Transverse colon (tissue), 4 donors: ENCODE results near the gene LENG1. TPM values are rescaled to one million over a fixed set of nuclear protein-coding genes. Genes with fewer than 3 reads are reported as not detected.
A peak's percentile ranks its signal among the peaks of the same experiment; 100 is the strongest.

Experiments
- DNase-seq: peaks from one replicate; pipeline ENCODE4 v3.0.0-alpha.2; 2019
- H3K27ac ChIP-seq, 4 donors: fragments of 200-600 bp; sonication (generic); 2 replicates each; pipeline ENCODE4 v1.5.1; 2016 to 2018; ENCODE audit warnings: inconsistent platforms in 4 of 4
- H3K27me3 ChIP-seq: fragments of 200-600 bp; sonication (generic); 2 replicates; pipeline ENCODE4 v1.5.1; 2017; ENCODE audit warnings: inconsistent platforms
- H3K36me3 ChIP-seq, 4 donors: fragments of 200-600 bp; sonication (generic); 2 replicates each; pipeline ENCODE4 v1.5.1; 2017 to 2019; ENCODE audit warnings: inconsistent platforms in 4 of 4
- H3K4me1 ChIP-seq, 4 donors: fragments of 200-600 bp; sonication (generic); 2 replicates each; pipeline ENCODE4 v1.5.1; 2017 to 2020; ENCODE audit warnings: inconsistent platforms in 4 of 4
- H3K4me3 ChIP-seq, 4 donors: fragments of 200-600 bp; sonication (generic); 1 replicate in 1 of 4; 2 replicates in 3 of 4; pipeline versions ENCODE4 v1.5.1 to v1.6.1; 2017 to 2019; ENCODE audit warnings: inconsistent platforms in 4 of 4
- H3K9me3 ChIP-seq, 2 donors: fragments of 200-600 bp; sonication (generic); 2 replicates each; pipeline ENCODE4 v1.5.1; 2017 to 2019; ENCODE audit warnings: inconsistent platforms in 2 of 2
- CTCF ChIP-seq, 5 experiments: fragments of 200-600 bp in 3 of 5; fragments of 450-650 bp in 2 of 5; sonication (generic) in 3 of 5; IDR thresholded peaks; 1 replicate in 2 of 5; 2 replicates in 3 of 5; pipeline ENCODE4 v1.5.1; 2016 to 2017; ENCODE audit warnings: antibody characterized with exemption in 5 of 5, inconsistent platforms in 3 of 5, mild to moderate bottlenecking in 2 of 5, moderate library complexity in 1 of 5
- EP300 ChIP-seq: sonication (generic); formaldehyde crosslinking; IDR thresholded peaks from one replicate; pipeline ENCODE4 v1.6.1; 2017; ENCODE audit warnings: antibody characterized with exemption, low read depth
- POLR2A ChIP-seq: fragments of 450-650 bp; IDR thresholded peaks from one replicate; pipeline ENCODE4 v1.6.1; 2016; ENCODE audit warnings: antibody characterized with exemption, mild to moderate bottlenecking, moderate library complexity
- POLR2AphosphoS5 ChIP-seq, 3 donors: sonication (generic); formaldehyde crosslinking; IDR thresholded peaks; one replicate each; pipeline ENCODE4 v1.6.1; 2016; ENCODE audit warnings: antibody characterized with exemption in 3 of 3
- WGBS, 2 donors: methylation state at CpG; one replicate each; pipeline ENCODE4 v1.1.5; 2018; ENCODE audit warnings: low coverage in 1 of 2; 5-methylcytosine and 5-hydroxymethylcytosine counted together
- in situ Hi-C, 4 donors: fragments of 200-750 bp; cut with MboI; loops; one replicate each; pipeline versions ENCODE4 v1.15.0 to v1.15.1; 2017; ENCODE audit warnings: low sequenced_read_pairs in 3 of 4, low pct_ligation_motif_present in 1 of 4, low pct_unique_long_range_greater_than_20kb in 1 of 4
- intact Hi-C: fragments of 100-400 bp; cut with DNase I; formaldehyde crosslinking; loops from one replicate; pipeline ENCODE4 v1.15.1; 2023; ENCODE audit warnings: low total_unique reads
- total RNA-seq, 4 donors: library from RNA; depleted of rRNA; stranded (reverse); fragments of >200 nt; gene quantifications; one replicate each; pipeline ENCODE4 v1.1.0, GENCODE V29; 2016

The LENG1 gene
- total RNA-seq, 4 donors from 2014 or later: 3.4 to 11.1 (median 5.8) TPM

GRCh38 chr19:54191011-54191810, 31.7 kb upstream of the LENG1 start, which contains the start of gene TSEN34:
TSS of gene TSEN34 (plus strand) at chr19:54191308. CDS start at chr19:54191365, 57 bp downstream.
- TF ChIP-seq POLR2AphosphoS5 (IDR thresholded peaks at IDR 0.05) (peak; percentile 75 to 89 (median 85)), POLR2A (peak; percentile 70), EP300 (no peak), CTCF (IDR thresholded peaks at IDR 0.05) (no peak)
- WGBS, 2 donors: 0% methylated on average over 50 of the region's 77 CpGs; no CpG with 5 or more reads in 1 of the 2 donors
- Histone ChIP-seq H3K4me1 (peaks cover 16 to 41% (median 29%) of the 10 kb centered on the region in 4 donors), H3K27me3 (no peaks in the 10 kb centered on the region), H3K27ac (peak within 1 kb of the TSS; percentile 92 to 99 (median 95)), H3K9me3 (no peaks in the 10 kb centered on the region), H3K36me3 (peaks cover 0 to 15% (median 2%) of the 10 kb centered on the region in 4 donors), H3K4me3 (peak within 1 kb of the TSS; percentile 56 to 97 (median 78))
- in situ Hi-C loops (no loop called here), intact Hi-C loops (no loop called here)
- peak; percentile 90 for DNase-seq

- TF ChIP-seq POLR2AphosphoS5 (IDR thresholded peaks at IDR 0.05) (no peak), POLR2A (no peak), EP300 (no peak), CTCF (IDR thresholded peaks at IDR 0.05) (no peak)
- H3K27ac ChIP-seq: peak overlapping the region; percentile 92 to 99 (median 95)
- 0% methylated on average over 38 of the region's 56 CpGs; no CpG with 5 or more reads in 1 of the 2 donors for WGBS, 2 donors
- no peaks in the 10 kb centered on the region for H3K9me3 ChIP-seq
- intact Hi-C loops: no loop called here
- DNase-seq: peak; percentile 100
- H3K36me3 ChIP-seq: peaks cover 0 to 15% (median 2%) of the 10 kb centered on the region in 4 donors
- no peaks in the 10 kb centered on the region for H3K27me3 ChIP-seq
- peak overlapping the region; percentile 56 to 97 (median 78) for H3K4me3 ChIP-seq
- in situ Hi-C loops: no loop called here
- peaks cover 16 to 41% (median 29%) of the 10 kb centered on the region in 4 donors for H3K4me1 ChIP-seq
Measured at GRCh38 chr19:54190503-54191010, 31.0 kb upstream of the LENG1 start.

GRCh38 chr19:54189735-54190502, 30.4 kb upstream of the LENG1 start:
- DNase-seq: peak; percentile 100
- H3K27me3 ChIP-seq: no peaks in the 10 kb centered on the region
- no peaks in the 10 kb centered on the region for H3K9me3 ChIP-seq
- peak overlapping the region; percentile 56 to 97 (median 80) for H3K4me3 ChIP-seq
- intact Hi-C loops (no loop called here), in situ Hi-C loops (no loop called here)
- 0 to 1% methylated on average over 6 to 65 of the region's 65 CpGs for WGBS, 2 donors
- peak overlapping the region; percentile 92 to 99 (median 95) for H3K27ac ChIP-seq
- H3K4me1 ChIP-seq: peaks cover 16 to 41% (median 29%) of the 10 kb centered on the region in 4 donors
- H3K36me3 ChIP-seq: peaks cover 0 to 15% (median 2%) of the 10 kb centered on the region in 4 donors
- TF ChIP-seq EP300 (no peak), POLR2AphosphoS5 (IDR thresholded peaks at IDR 0.05) (peak; percentile 14 to 90 (median 74)), POLR2A (peak; percentile 82), CTCF (IDR thresholded peaks at IDR 0.05) (no peak)
